ENCODE measurements around the gene ZNF764. TPM values are rescaled to one million over a fixed set of nuclear protein-coding genes. Genes with fewer than 3 reads are reported as not detected.

Gene ZNF764
- total and polyA plus RNA-seq, 9 donors: 4.3 to 14.5 (median 11.3) TPM

GRCh38 chr16:30521476-30521872, 36.7 kb downstream of the ZNF764 start:
- 87 to 90% (median 90%) methylated on average over 7 of the region's 7 CpGs for WGBS, 3 donors
- H3K4me1 ChIP-seq (ENCODE audit: insufficient read depth): no peaks in the 10 kb centered on the region
- TF ChIP-seq, protein P1, sequence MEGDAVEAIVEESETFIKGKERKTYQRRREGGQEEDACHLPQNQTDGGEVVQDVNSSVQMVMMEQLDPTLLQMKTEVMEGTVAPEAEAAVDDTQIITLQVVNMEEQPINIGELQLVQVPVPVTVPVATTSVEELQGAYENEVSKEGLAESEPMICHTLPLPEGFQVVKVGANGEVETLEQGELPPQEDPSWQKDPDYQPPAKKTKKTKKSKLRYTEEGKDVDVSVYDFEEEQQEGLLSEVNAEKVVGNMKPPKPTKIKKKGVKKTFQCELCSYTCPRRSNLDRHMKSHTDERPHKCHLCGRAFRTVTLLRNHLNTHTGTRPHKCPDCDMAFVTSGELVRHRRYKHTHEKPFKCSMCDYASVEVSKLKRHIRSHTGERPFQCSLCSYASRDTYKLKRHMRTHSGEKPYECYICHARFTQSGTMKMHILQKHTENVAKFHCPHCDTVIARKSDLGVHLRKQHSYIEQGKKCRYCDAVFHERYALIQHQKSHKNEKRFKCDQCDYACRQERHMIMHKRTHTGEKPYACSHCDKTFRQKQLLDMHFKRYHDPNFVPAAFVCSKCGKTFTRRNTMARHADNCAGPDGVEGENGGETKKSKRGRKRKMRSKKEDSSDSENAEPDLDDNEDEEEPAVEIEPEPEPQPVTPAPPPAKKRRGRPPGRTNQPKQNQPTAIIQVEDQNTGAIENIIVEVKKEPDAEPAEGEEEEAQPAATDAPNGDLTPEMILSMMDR (IDR thresholded peaks at IDR 0.05): no peak
- TF ChIP-seq POLR2A (IDR thresholded peaks at IDR 0.05) (no peak), EP300 (IDR thresholded peaks at IDR 0.05) (no peak)
- DNase-seq: no peak
- intact Hi-C loops (cut with DNase I): loop anchor here in 3 of 4 donors (5.0 to 10.0 kb wide), 3 partner anchors 84 to 437 kb away; partner anchors contain the start of gene DCTPP1 (in 1 of the 3)
- no peaks in the 10 kb centered on the region for H3K36me3 ChIP-seq
- no peak overlapping the region for H3K4me3 ChIP-seq
- no peak overlapping the region for H3K27ac ChIP-seq
- H3K27me3 ChIP-seq: no peaks in the 10 kb centered on the region
- H3K9me3 ChIP-seq: no peaks in the 10 kb centered on the region

DNA sequence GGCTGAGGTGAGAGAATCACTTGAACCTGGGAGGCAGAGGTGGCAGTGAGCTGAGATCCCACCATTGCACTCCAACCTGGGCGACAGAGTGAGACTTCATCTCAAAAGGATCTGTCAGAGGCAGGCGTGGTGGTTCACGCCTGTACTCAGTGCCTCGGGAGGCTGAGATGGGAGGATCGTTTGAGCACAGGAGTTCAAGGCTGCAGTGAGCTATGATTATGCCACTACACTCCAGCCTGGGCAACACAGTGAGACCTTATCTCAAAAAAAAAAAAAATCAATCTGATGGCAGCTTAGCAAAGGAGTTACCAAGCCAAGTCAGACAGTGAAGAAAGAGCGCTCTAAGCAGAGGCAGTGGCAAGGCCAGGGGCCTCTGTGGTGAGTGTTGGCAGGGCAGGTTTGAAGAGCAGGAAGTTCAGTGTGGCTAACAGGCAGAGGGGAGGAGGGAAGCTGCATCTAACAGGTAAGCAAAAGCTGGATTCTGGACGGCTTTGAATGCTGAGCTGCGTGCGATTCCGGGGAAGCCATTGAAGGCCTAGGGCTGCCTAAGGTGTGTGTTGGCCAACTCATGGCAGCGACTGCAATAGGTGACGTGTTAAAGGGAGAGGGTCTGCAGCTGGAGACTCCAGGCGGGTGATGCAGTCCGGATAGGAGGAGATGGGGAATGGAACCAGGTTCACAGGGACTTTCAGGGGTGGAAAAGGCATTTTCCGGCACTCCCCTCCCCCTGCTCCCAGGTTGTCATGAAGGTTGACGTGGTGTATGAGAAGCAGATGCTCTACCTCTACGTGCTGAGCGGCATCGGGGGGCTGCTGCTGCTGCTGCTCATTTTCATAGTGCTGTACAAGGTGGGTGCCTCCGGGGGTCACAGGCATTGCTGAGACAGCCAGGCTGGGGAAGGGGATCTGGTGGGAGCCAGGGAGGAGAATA, 38.8 kb downstream of the ZNF764 start:
- no peaks in the 10 kb centered on the region for H3K27me3 ChIP-seq
- no peaks in the 10 kb centered on the region for H3K36me3 ChIP-seq
- intact Hi-C loops (cut with DNase I): loop anchor here in 3 of 4 donors (5.0 to 10.0 kb wide), 3 partner anchors 82 to 435 kb away; partner anchors contain the start of gene DCTPP1 (in 1 of the 3)
- 80 to 86% (median 81%) methylated on average over 20 of the region's 20 CpGs for WGBS, 3 donors
- no peaks in the 10 kb centered on the region for H3K4me1 ChIP-seq (ENCODE audit: insufficient read depth)
- no peak overlapping the region for H3K4me3 ChIP-seq
- no peak overlapping the region for H3K27ac ChIP-seq
- no peak for DNase-seq
- no peak for TF ChIP-seq EP300 (IDR thresholded peaks at IDR 0.05)
- TF ChIP-seq, protein P1 (IDR thresholded peaks at IDR 0.05): no peak
- no peak for TF ChIP-seq POLR2A (IDR thresholded peaks at IDR 0.05)
- H3K9me3 ChIP-seq: no peaks in the 10 kb centered on the region

- Histone ChIP-seq H3K27me3 (no peaks in the 10 kb centered on the region), H3K9me3 (no peaks in the 10 kb centered on the region), H3K4me1 (ENCODE audit: insufficient read depth) (no peaks in the 10 kb centered on the region), H3K36me3 (no peaks in the 10 kb centered on the region), H3K27ac (no peak overlapping the region), H3K4me3 (no peak overlapping the region)
- WGBS, 3 donors: 77 to 81% (median 79%) methylated on average over 10 of the region's 10 CpGs
- intact Hi-C loops (cut with DNase I): no loop called here
- TF ChIP-seq POLR2A (IDR thresholded peaks at IDR 0.05) (no peak), EP300 (IDR thresholded peaks at IDR 0.05) (no peak)
- TF ChIP-seq, protein P1 (IDR thresholded peaks at IDR 0.05): no peak
- no peak for DNase-seq
These were observed 39.6 kb downstream of the ZNF764 start for GRCh38 chr16:30518552-30518951.

GRCh38 chr16:30515275-30515674, 42.9 kb downstream of the ZNF764 start:
- H3K9me3 ChIP-seq: no peaks in the 10 kb centered on the region
- H3K36me3 ChIP-seq: no peaks in the 10 kb centered on the region
- no peaks in the 10 kb centered on the region for H3K4me1 ChIP-seq (ENCODE audit: insufficient read depth)
- intact Hi-C loops (cut with DNase I): no loop called here
- H3K4me3 ChIP-seq: no peak overlapping the region
- DNase-seq: no peak
- H3K27me3 ChIP-seq: no peaks in the 10 kb centered on the region
- no peak overlapping the region for H3K27ac ChIP-seq
- TF ChIP-seq, protein P1 (IDR thresholded peaks at IDR 0.05): no peak
- TF ChIP-seq EP300 (IDR thresholded peaks at IDR 0.05) (no peak), POLR2A (IDR thresholded peaks at IDR 0.05) (no peak)
- 76 to 82% (median 76%) methylated on average over 2 of the region's 2 CpGs for WGBS, 3 donors

All from ovary (tissue), 9 donors.